CD1c-positive myeloid dendritic cell (primary cell): Measurements from ENCODE around the gene TESK2.
"Not testable (repeated sequence)": the region's sequence is repeated elsewhere in the genome, so short reads cannot be mapped to it uniquely, and the experiment has no call there.

Source experiments
- DNase-seq: peaks from one replicate; pipeline ENCODE4 v3.0.0-alpha.2; 2016; ENCODE audit errors: extremely low spot score

The TESK2 gene

DNA sequence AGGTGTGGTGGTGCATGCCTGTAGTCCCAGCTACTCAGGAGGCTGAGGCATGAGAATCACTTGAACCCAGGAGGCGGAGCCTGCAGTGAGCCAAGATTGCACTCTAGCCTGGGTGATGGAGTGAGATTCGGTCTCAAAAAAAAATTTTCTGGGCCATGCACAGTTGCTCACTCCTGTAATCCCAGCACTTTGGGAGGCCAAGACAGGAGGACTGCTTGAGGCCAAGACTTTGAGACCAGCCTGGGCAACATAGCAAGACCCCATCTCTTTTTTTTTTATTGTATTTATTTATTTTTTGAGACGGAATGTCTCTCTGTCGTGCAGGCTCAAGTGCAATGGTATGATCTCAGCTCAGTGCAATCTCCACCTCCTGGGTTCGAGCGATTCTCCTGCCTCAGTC lies 16.8 kb downstream of the TESK2 start:
- not testable (repeated sequence) for DNase-seq

- DNase-seq: no peak
Measured at GRCh38 chr1:45473302-45473701, 17.7 kb downstream of the TESK2 start.

- no peak for DNase-seq
Measured at GRCh38 chr1:45470306-45470798, 20.6 kb downstream of the TESK2 start.

DNA sequence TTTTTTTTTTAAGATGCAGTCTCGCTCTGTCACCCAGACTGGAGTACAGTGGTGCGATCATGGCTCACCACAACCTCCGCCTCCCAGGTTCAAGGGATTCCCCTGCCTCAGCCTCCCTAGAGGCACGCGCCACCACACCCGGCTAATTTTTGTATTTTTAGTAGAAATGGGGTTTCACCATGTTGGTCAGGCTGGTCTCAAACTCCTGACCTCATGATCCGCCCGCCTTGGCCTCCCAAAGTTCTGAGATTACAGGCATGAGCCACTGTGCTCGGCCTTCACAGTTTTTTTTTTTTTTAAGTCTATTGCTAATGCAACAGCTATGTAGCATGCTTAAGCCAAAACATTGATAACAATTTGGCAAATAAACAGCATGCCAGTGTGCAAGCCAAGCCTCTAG lies 23.6 kb downstream of the TESK2 start:
- DNase-seq: not testable (repeated sequence)

GRCh38 chr1:45465277-45465676 lies 25.7 kb downstream of the TESK2 start:
- no peak for DNase-seq

DNA sequence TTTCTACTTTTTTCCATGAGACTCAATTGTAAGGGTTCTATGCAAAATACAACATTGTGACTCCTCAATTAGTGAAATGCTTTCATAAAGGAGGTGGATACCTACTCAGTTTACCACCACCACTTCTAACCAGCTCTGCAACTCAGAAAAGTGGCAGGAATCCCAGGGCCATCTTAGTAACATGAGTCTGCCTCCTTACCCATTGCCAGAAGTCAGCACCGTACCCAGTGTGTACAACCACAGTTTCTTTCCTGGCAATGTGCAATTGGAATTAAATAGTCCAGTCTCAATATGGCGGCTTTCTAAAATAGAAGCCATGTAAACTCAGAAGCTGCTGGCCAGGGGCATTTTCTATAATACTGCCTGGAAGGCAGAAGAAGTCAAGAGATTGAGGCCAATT lies 32.1 kb downstream of the TESK2 start:
- no peak for DNase-seq

DNA sequence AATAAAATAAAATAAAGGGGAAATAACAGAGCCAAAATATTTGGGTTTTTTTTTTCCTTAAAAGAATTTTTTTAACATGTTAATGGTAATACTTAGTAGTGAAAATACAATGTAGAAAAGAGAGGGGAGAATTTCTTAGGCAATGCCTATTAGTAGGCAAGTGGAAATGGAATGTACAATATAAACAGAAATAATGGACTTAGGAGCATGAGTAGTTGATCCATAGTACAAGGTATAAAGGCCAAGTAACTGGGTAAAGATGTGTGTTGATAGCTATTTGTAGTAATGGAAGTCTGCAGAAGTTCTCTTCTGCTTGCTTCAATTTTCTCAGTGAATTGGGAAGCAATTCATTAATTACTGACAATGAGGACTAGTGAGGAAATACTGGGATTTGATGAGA lies 34.4 kb downstream of the TESK2 start:
- DNase-seq: no peak

DNA sequence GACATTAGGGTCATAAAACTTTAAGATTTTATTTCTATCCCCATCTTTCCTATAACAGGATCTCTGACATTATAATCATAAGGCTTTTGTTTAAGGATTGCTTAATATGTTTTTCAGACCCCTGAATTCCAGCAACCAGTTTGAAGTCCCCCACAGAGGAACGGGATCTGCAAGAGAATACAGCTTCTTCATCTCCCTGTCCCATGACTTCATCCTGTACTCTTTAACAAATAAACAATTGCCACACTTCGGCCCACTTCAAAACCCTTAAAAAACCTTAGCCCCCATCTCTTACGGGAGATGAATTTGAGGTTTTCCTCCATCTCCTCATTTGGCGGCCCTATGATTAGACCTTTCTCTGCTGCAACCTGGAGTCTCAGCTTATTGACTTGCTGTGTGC lies 35.8 kb downstream of the TESK2 start:
- no peak for DNase-seq

GRCh38 chr1:45454464-45454863 lies 36.5 kb downstream of the TESK2 start:
- DNase-seq: no peak

DNA sequence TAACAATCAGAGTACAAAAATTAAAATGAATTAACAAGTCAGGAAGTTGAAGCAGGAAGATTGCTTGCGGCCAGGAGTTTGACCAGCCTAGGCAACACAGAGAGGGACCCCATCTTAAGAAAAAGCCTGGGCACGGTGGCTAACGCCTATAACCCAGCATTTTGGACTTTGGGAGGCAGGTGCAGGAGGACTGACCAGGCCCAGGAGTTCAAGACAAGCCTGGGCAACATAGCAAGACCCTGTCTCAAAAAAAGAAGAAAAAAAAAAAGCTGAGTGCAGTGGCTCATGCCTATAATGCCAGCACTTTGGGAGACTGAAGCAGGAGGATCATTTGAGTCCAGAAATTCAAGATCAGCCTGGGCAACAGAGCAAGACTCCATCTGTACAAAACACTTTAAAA lies 38.5 kb downstream of the TESK2 start:
- DNase-seq: no peak

GRCh38 chr1:45448357-45448756 lies 42.6 kb downstream of the TESK2 start:
- DNase-seq: no peak

GRCh38 chr1:45446950-45447672 lies 43.9 kb downstream of the TESK2 start:
- no peak for DNase-seq

GRCh38 chr1:45446530-45446929 lies 44.4 kb downstream of the TESK2 start:
- no peak for DNase-seq

- no peak for DNase-seq
Measured at GRCh38 chr1:45444609-45445131, 46.3 kb downstream of the TESK2 start.

DNA sequence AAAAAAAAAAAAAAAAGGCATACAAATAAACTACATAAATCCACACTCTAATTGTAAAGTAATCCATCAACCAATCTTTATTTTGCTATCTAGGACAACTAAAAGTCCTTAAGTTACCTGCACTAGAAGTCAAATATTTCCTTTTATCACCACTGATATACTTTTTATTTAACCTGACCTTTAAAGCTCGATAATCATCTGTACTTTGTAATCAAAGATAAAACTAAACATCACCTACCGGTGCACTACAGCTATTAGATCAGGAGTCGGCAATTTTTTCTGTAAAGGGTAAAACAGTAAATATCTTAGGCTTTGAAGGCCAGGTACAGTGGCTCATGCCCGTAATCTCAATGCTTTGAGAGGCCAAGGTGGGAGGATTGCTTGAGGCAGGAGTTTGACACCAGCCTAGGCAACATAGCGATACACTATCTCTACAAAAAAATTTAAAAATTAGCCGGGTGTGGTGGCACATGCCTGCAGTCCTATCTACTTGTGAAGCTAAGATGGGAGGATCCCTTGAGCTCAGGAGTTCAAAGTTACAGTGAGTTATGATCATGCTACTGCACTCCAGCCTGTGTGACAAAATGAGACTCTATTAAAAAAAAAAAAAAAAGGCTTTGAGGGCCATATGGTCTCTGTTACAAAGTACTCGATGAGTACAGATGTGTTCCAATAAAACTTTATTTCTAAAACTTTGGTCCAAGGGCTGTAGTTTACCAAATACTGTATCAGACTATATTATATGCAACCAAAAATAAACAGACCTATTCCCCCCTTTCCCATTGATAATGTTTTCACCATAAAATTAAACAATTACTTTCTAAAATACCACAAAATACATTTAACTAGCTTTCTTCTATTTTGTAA lies 47.1 kb downstream of the TESK2 start:
- no peak for DNase-seq

GRCh38 chr1:45442272-45442671 lies 48.7 kb downstream of the TESK2 start:
- no peak for DNase-seq

DNA sequence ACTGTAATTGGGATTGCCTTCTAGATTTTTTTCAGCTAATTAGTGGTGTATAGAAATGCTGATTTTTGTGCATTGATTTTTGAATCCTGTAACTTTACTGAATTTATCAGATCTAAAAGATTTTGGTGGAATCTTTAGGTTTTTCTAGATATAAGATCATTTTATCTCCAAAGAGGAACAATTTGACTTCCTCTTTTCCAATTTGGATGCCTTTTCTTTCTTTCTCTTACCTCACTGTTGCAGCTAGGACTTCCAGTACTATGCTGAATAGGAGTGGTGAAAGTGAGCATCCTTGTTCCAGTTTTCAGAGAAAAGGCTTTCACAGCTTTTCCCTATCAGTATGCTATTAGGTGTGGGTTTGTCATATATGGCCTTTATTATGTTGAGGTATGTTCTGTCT lies 53.6 kb downstream of the TESK2 start:
- no peak for DNase-seq

GRCh38 chr1:45430490-45430889 lies 60.5 kb downstream of the TESK2 start:
- DNase-seq: peak; percentile 8

DNA sequence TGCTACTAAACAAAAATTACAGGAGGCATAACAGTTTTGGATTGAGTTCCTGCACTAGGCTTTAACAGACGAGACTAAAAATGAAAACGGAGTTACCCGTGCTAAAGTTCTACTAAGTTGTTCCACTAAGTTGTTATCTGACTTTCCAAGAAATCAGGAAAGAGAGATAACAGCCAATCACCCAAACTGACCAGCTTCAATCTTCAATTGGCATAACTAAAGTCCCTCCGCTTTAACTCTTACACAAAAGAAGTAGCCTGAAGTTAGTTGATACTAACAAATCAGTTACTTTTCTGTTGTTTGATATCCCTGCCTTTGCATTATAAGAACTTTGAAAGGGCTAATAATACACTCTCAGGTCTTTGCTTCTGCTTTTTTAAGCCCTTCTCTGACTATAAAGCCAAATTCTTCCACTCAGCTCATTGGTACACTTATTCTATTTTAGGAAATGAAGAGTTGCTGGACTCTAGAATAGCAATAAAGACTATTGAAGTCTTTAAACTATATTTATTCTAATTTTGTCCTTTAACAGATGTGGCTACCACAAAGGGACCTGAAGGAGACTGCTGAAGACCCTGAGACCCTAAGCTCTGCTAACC lies 61.3 kb downstream of the TESK2 start:
- no peak for DNase-seq

DNA sequence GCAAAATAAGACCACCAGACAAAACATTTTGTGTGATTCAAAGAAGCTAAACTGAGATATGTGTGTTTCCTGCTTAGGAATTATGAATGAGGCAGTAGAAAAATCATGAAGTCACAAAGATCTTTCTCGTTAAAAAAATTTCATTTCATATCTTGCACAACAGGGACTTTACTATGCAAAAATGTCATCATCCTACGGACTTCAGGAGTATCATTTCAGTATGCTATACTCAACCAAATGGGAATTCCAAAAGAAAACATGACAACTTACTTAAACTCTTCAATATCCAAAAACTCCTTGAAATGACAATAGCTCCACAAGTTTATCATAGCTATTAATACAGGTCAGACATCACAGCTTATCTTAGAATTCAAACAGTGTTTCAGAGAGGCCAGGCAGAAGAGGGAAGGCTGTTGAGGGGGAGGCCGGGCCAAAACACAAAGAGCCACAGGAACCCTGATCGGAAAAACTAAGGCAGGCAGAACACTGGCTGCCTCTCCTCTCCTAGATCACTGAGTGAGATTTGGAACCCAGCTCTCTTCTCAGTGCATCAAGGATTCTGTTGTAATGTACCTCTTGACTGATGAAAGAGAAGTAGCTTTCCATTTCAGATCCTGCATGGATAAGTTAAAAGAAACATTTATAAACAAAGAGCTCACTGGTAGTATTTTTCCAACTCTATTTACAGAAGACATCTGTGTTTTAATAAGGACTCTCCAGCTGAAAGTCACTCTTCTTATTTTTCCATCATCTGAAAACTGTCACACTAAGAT lies 66.9 kb downstream of the TESK2 start:
- DNase-seq: no peak

DNA sequence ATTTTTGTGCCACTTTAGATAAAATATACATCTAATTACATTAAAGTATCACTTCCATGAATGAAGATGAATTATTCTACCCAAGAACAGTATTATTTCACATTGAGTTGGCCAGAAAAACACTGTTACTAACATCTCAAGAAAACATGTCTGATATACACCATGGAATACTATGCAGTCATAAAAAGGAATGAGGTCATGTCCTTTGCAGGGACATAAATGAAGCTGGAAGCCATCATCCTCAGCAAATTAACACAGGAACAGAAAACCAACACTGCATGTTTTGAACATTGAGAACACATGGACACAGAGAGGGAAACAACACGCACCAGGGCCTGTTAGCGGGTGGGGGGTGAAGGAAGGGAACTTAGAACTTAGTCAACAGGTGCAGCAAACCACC lies 69.0 kb downstream of the TESK2 start:
- DNase-seq: no peak

DNA sequence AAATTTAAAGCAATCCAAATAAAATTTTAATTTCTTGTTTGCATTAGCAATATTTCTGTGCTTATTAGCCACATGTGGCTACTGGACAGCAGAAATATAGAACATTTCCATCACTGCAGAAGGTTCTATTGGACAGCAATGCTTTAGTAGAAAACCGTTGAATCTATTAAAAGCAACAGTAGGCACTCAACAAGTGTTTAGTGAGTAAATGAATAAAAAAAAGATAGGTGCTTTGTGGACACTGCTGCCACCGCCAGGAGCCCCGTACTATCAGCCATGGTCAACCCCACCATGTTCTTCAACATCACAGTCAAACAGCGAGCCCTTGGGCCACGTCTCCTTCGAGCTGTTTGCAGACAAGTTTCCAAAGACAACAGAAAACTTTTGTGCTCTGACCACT lies 76.2 kb downstream of the TESK2 start:
- no peak for DNase-seq
